ENCODE data around the gene GPR22. TPM values are rescaled to one million over a fixed set of nuclear protein-coding genes. Genes with fewer than 3 reads are reported as not detected.

GPR22 gene
- total and polyA plus RNA-seq, 10 of the 15 experiments (the other 5 are each of a cell fraction or from before 2014, with no cell fraction given): 0.11 to 0.71 (median 0.47) TPM; not detected in 6

DNA sequence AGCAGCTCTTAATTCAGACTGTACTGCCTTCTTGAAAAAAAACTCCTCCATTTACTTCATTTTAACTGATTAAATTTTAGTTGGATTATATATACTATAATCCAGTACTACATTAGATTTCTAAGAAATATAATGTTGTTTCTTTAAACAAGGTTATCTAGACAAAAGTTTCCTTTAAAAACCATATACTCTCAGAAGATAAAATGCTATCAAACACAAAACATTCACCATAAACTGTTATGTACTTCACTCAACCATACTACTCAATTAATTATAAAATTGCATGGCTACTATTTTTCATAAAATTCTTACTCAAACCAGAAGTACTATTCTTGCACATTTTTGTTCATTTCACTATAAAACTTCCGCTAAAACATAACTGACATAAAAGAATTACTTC is 12.7 kb downstream of the GPR22 start:
- no peak for FAIRE-seq
- no peak for ATAC-seq
- Histone ChIP-seq H3K4me2 (ENCODE audit: control insufficient read depth, insufficient read depth) (no peak overlapping the region), H3K27ac (ENCODE audit: control insufficient read depth, insufficient read depth) (no peak overlapping the region), H3K9ac (ENCODE audit: control insufficient read depth, insufficient read depth, low read length) (no peak overlapping the region), H3K36me3 (ENCODE audit: control insufficient read depth in 2 of 2, insufficient read depth in 2 of 2, low read length in 1 of 2) (no peaks in the 10 kb centered on the region), H4K20me1 (ENCODE audit: control insufficient read depth, insufficient read depth) (no peaks in the 10 kb centered on the region), H3K4me1 (ENCODE audit: control insufficient read depth, insufficient read depth, low read length) (no peaks in the 10 kb centered on the region), H3K79me2 (ENCODE audit: control insufficient read depth, insufficient read depth, low read length) (no peaks in the 10 kb centered on the region), H3K4me3 (no peak overlapping the region), H3K27me3 (replicated peaks in 1 of 2; ENCODE audit: control insufficient read depth in 2 of 2, insufficient read depth in 2 of 2, low read length in 1 of 2) (no peaks in the 10 kb centered on the region), H3K9me3 (replicated peaks; ENCODE audit: control insufficient read depth, insufficient read depth, low read length) (no peaks in the 10 kb centered on the region), H2AFZ (ENCODE audit: control insufficient read depth, low read depth, low read length) (no peak overlapping the region)
- ChIA-PET RAD21 (ENCODE audit: unreplicated experiment) (no interaction called here), SMC1A (ENCODE audit: uncharacterized antibody, unreplicated experiment) (no interaction called here), CTCF (interaction anchor here (2.3 kb wide), 1 partner anchor 19 kb away, joined by 6 read pairs; no protein-coding TSS in a partner anchor), POLR2A (no interaction called here)
- in situ Hi-C loops (cut with MboI): no loop called here
- no TSS peak for BruUV-seq (replicated peaks)
- 97% methylated on average over 1 of the region's 1 CpG for WGBS (ENCODE audit: insufficient coverage, insufficient replicate concordance, low lambda C conversion rate, missing lambda C conversion rate)
- intact Hi-C loops (cut with micrococcal nuclease; ENCODE audit: unreplicated experiment): no loop called here
- TF ChIP-seq RAD51 (IDR thresholded peaks at IDR 0.05): no peak
- TF ChIP-seq SMC3 (IDR thresholded peaks at IDR 0.05; ENCODE audit: borderline replicate concordance, low read length): no peak
- TF ChIP-seq NRF1 (conservative IDR thresholded peaks at IDR 0.05; ENCODE audit: low read depth, low read length): no peak
- no peak for TF ChIP-seq POLR2AphosphoS5 (IDR thresholded peaks at IDR 0.05; ENCODE audit: low read length)
- TF ChIP-seq SRF (IDR thresholded peaks at IDR 0.05; ENCODE audit: low read depth in 2 of 2, low read length in 2 of 2): no peak
- TF ChIP-seq NBN (IDR thresholded peaks at IDR 0.05): no peak
- TF ChIP-seq SREBF2 (IDR thresholded peaks at IDR 0.05; ENCODE audit: low read length): no peak
- no peak for TF ChIP-seq ZNF622 (IDR thresholded peaks at IDR 0.05)
- no peak for TF ChIP-seq BCL11A (IDR thresholded peaks at IDR 0.05; ENCODE audit: low read depth, low read length)
- TF ChIP-seq SUZ12 (IDR thresholded peaks at IDR 0.05; ENCODE audit: unreplicated experiment): no peak
- TF ChIP-seq, protein P1, sequence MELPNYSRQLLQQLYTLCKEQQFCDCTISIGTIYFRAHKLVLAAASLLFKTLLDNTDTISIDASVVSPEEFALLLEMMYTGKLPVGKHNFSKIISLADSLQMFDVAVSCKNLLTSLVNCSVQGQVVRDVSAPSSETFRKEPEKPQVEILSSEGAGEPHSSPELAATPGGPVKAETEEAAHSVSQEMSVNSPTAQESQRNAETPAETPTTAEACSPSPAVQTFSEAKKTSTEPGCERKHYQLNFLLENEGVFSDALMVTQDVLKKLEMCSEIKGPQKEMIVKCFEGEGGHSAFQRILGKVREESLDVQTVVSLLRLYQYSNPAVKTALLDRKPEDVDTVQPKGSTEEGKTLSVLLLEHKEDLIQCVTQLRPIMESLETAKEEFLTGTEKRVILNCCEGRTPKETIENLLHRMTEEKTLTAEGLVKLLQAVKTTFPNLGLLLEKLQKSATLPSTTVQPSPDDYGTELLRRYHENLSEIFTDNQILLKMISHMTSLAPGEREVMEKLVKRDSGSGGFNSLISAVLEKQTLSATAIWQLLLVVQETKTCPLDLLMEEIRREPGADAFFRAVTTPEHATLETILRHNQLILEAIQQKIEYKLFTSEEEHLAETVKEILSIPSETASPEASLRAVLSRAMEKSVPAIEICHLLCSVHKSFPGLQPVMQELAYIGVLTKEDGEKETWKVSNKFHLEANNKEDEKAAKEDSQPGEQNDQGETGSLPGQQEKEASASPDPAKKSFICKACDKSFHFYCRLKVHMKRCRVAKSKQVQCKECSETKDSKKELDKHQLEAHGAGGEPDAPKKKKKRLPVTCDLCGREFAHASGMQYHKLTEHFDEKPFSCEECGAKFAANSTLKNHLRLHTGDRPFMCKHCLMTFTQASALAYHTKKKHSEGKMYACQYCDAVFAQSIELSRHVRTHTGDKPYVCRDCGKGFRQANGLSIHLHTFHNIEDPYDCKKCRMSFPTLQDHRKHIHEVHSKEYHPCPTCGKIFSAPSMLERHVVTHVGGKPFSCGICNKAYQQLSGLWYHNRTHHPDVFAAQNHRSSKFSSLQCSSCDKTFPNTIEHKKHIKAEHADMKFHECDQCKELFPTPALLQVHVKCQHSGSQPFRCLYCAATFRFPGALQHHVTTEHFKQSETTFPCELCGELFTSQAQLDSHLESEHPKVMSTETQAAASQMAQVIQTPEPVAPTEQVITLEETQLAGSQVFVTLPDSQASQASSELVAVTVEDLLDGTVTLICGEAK (IDR thresholded peaks at IDR 0.05; ENCODE audit: borderline replicate concordance): no peak
- TF ChIP-seq FOXK2 (IDR thresholded peaks at IDR 0.05): no peak
- DNase-seq (ENCODE audit: low read depth, low spot score): no peak

Data from GM12878 (cell line).